Fibroblast of lung (primary cell): ENCODE measurements around the gene FANCE. TPM values are rescaled to one million over a fixed set of nuclear protein-coding genes. Genes with fewer than 3 reads are reported as not detected.

Experiments
- DNase-seq, 2 donors: peaks; one replicate each; pipeline versions ENCODE4 v3.0.0 to v3.0.0-alpha.2; 2010; ENCODE audit warnings: low read depth in 2 of 2
- H2AFZ ChIP-seq: 2 replicates; pipeline ENCODE4 v1.5.1; 2012; ENCODE audit warnings: low read length, control low read depth, inconsistent platforms
- H3K27ac ChIP-seq: 2 replicates; pipeline ENCODE4 v1.5.1; 2011; ENCODE audit warnings: low read length, control low read depth; ENCODE audit not compliant: insufficient read depth
- H3K27me3 ChIP-seq: 2 replicates; pipeline ENCODE4 v1.5.1; 2011; ENCODE audit warnings: mild to moderate bottlenecking, low read length; ENCODE audit not compliant: control insufficient read depth, insufficient read depth
- H3K36me3 ChIP-seq: 2 replicates; pipeline ENCODE4 v1.5.1; 2011; ENCODE audit warnings: low read length; ENCODE audit not compliant: control insufficient read depth, insufficient read depth
- H3K4me1 ChIP-seq: 2 replicates; pipeline ENCODE4 v1.5.1; 2011; ENCODE audit warnings: low read length; ENCODE audit not compliant: control insufficient read depth, insufficient read depth; ENCODE audit errors: extremely low read depth
- H3K4me2 ChIP-seq: 2 replicates; pipeline ENCODE4 v1.5.1; 2011; ENCODE audit warnings: low read length, control low read depth; ENCODE audit not compliant: insufficient read depth; ENCODE audit errors: extremely low read depth
- H3K4me3 ChIP-seq, 4 experiments: fragments of 200-600 bp in 1 of 4; sonication (generic) in 1 of 4; replicated peaks in 1 of 4; 2 replicates each; pipeline ENCODE4 v1.5.1; 2011 to 2016; ENCODE audit warnings: low read length in 4 of 4, low read depth in 3 of 4, mild to moderate bottlenecking in 3 of 4, control low read depth in 2 of 4, inconsistent platforms in 1 of 4, mixed read lengths in 1 of 4; ENCODE audit not compliant: insufficient read depth in 1 of 4; ENCODE audit errors: control extremely low read depth in 1 of 4
- H3K79me2 ChIP-seq: 2 replicates; pipeline ENCODE4 v1.5.1; 2012; ENCODE audit warnings: mild to moderate bottlenecking, low read length, inconsistent platforms; ENCODE audit not compliant: control insufficient read depth, insufficient read depth
- H3K9ac ChIP-seq: 2 replicates; pipeline ENCODE4 v1.5.1; 2011; ENCODE audit warnings: mild to moderate bottlenecking, low read length, control low read depth; ENCODE audit not compliant: insufficient read depth
- H3K9me3 ChIP-seq: 2 replicates; pipeline ENCODE4 v1.5.1; 2012; ENCODE audit warnings: low read depth, low read length; ENCODE audit not compliant: control insufficient read depth, insufficient read depth
- H4K20me1 ChIP-seq: 2 replicates; pipeline ENCODE4 v1.5.1; 2011; ENCODE audit warnings: low read length; ENCODE audit not compliant: control insufficient read depth, insufficient read depth; ENCODE audit errors: extremely low read depth
- CTCF ChIP-seq, 2 donors: IDR thresholded peaks in 1 of 2; conservative IDR thresholded peaks in 1 of 2; 1 replicate in 1 of 2; 2 replicates in 1 of 2; pipeline ENCODE4 v1.5.1; 2011 to 2012; ENCODE audit warnings: low read length in 2 of 2, control low read depth in 1 of 2, inconsistent platforms in 1 of 2, low read depth in 1 of 2, mild to moderate bottlenecking in 1 of 2
- EZH2 ChIP-seq: IDR thresholded peaks from 2 replicates; pipeline ENCODE4 v1.5.1; 2012; ENCODE audit warnings: low read length, control low read depth, mild to moderate bottlenecking; ENCODE audit errors: missing control alignments
- polyA plus RNA-seq, 2 donors: library from polyadenylated mRNA; depleted of rRNA in 1 of 2; stranded (reverse) in 1 of 2; unstranded in 1 of 2; fragments of >200 nt; gene quantifications; 2 replicates each; pipeline ENCODE4 v1.2.1, GENCODE V29; 2011 to 2012; ENCODE audit warnings: missing spikeins in 1 of 2
- total RNA-seq: library from RNA; depleted of rRNA; stranded (reverse); fragments of >200 nt; gene quantifications from 2 replicates; pipeline ENCODE4 v1.2.1, GENCODE V29; 2014

Gene FANCE
- total and polyA plus RNA-seq, 2 donors (not counting 1 experiment from before 2014, with no cell fraction given) = 3.2 to 10.7 TPM

DNA sequence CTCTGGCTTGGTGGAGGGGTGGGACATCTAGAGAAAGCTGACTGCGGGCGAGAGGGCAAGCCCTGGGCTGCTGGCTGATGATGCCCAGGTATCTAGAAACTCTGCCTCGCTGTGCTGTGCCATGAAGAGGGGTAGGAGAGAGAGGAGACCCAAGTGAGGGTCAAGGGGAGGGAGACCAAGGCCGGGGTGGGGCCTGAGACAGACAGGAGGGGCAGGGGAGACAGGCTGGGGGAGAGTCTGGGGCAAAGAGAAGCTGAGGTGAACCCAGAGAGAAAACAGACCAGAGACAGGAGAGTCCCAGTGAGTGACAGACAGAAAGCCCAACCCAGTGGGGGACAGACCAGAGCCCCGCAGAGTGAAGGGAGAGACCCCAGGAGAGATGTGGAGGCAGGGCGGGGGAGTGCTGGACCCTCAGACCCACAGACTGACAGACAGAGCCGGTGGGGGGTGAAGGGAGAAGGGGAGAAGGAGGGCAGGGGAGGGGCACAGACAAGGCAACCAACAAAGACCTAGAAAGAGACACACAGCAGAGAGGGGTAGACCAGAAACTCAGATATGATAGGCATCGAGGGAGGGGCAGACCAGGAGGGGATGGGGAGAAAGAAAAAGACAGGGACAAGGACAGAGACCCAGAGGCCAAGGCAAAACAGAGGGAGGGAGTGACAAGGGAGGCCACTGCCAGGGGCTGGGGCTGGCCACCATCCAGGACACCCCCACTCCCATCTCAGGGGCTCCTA is 38.9 kb downstream of the FANCE start:
- Histone ChIP-seq H3K27ac (peak overlapping the region; percentile 30), H3K4me3 (no peak overlapping the region), H3K9ac (peak overlapping the region; percentile 12)

DNA sequence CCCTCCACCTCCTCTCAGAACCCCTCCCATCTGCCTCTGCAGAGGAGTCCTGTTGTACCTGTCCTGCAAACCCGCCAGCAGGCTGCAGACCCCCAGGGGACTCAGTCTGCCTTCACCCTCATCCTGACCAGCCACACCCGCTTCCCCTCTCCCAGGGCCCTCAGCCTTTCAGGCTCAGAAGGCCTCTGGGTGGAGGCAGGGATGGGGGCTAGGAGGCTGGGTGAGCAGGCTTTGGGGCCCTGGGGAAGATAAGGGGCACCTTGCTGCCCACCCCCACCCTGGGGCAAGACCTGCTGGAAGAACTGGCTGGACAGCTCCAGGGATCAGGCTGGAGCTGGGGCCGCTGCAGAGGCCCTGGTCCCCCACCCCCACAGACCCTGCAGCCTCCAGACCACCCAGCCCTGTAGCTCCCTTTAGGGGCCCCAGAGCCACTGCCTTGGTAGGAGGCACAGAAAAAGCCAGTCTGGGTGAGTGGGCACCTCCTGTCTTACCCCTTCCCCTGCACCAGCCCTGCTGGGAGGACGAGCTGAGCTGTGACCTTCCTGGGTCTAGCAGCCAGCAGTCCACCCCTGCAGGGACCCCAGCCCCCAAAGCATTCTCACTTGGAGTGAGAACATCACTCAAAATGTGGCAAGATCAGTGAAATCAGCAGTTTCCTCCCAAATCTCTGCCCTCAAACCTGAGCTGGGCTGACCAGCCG is 39.6 kb downstream of the FANCE start:
- Histone ChIP-seq H3K4me1 (peaks cover 53% of the 10 kb centered on the region), H3K79me2 (peaks cover 74% of the 10 kb centered on the region), H3K27ac (no peak overlapping the region), H3K36me3 (peaks cover 3% of the 10 kb centered on the region), H3K27me3 (no peaks in the 10 kb centered on the region), H3K4me3 (no peak overlapping the region), H4K20me1 (no peaks in the 10 kb centered on the region), H3K4me2 (peak overlapping the region; percentile 35), H3K9me3 (no peaks in the 10 kb centered on the region), H2AFZ (no peak overlapping the region), H3K9ac (no peak overlapping the region)
- no peak for DNase-seq
- TF ChIP-seq EZH2 = no peak
- TF ChIP-seq CTCF (conservative IDR thresholded peaks at IDR 0.05 in 1 of 2, IDR thresholded peaks at IDR 0.05 in 1 of 2; ENCODE audit: low read depth in 1 of 2, low read length in 2 of 2) = no peak

More for the DNA sequence above, 38.9 kb downstream of the FANCE start:
- Histone ChIP-seq H3K4me1 (peaks cover 60% of the 10 kb centered on the region), H3K36me3 (peaks cover 3% of the 10 kb centered on the region), H2AFZ (no peak overlapping the region), H4K20me1 (no peaks in the 10 kb centered on the region), H3K9me3 (no peaks in the 10 kb centered on the region), H3K4me2 (no peak overlapping the region), H3K27me3 (no peaks in the 10 kb centered on the region), H3K79me2 (peaks cover 78% of the 10 kb centered on the region)
- TF ChIP-seq EZH2 (no peak), CTCF (conservative IDR thresholded peaks at IDR 0.05 in 1 of 2, IDR thresholded peaks at IDR 0.05 in 1 of 2; ENCODE audit: low read depth in 1 of 2, low read length in 2 of 2) (no peak)
- DNase-seq = no peak

- Histone ChIP-seq H4K20me1 (no peaks in the 10 kb centered on the region), H3K79me2 (peaks cover 70% of the 10 kb centered on the region), H3K9me3 (no peaks in the 10 kb centered on the region), H3K27me3 (no peaks in the 10 kb centered on the region), H3K4me1 (peaks cover 51% of the 10 kb centered on the region), H2AFZ (no peak overlapping the region), H3K4me2 (peak overlapping the region; percentile 35), H3K27ac (no peak overlapping the region), H3K36me3 (peaks cover 3% of the 10 kb centered on the region), H3K4me3 (peak overlapping the region in 1 of 4 experiments; percentile 22), H3K9ac (no peak overlapping the region)
- TF ChIP-seq CTCF (conservative IDR thresholded peaks at IDR 0.05 in 1 of 2, IDR thresholded peaks at IDR 0.05 in 1 of 2; ENCODE audit: low read depth in 1 of 2, low read length in 2 of 2) (no peak), EZH2 (no peak)
- peak in 1 of 2 donors; percentile 58 for DNase-seq
These were observed 40.3 kb downstream of the FANCE start for GRCh38 chr6:35492258-35492973.
